ENCODE measurements around the gene RBP2. TPM values are rescaled to one million over a fixed set of nuclear protein-coding genes. Genes with fewer than 3 reads are reported as not detected.

The RBP2 gene
- total and polyA plus RNA-seq, 2 of the 8 experiments (the other 6 are each of a cell fraction or from before 2014, with no cell fraction given): not detected

- Histone ChIP-seq H3K9ac (replicated peaks in 1 of 4; ENCODE audit: extremely low read depth in 1 of 4, low read depth in 3 of 4, low read length in 3 of 4) (no peak overlapping the region), H3K79me1 (ENCODE audit: low read depth, low read length) (no peaks in the 10 kb centered on the region), H3K27ac (ENCODE audit: low read depth, low read length) (no peak overlapping the region), H4K20me1 (replicated peaks in 1 of 2; ENCODE audit: control insufficient read depth in 1 of 2, insufficient read depth in 2 of 2, low read length in 2 of 2) (no peaks in the 10 kb centered on the region), H3K36me3 (ENCODE audit: control insufficient read depth in 2 of 4, insufficient read depth in 4 of 4, low read length in 3 of 4) (no peaks in the 10 kb centered on the region), H3K79me2 (ENCODE audit: control insufficient read depth in 1 of 2, insufficient read depth in 2 of 2, low read length in 2 of 2) (no peaks in the 10 kb centered on the region), H3K56ac (replicated peaks; ENCODE audit: insufficient read length, low read depth, low read length) (no peak overlapping the region), H4K91ac (replicated peaks; ENCODE audit: insufficient read length, low read length) (no peak overlapping the region), H3K14ac (ENCODE audit: insufficient read length) (no peak overlapping the region), H3K4me2 (ENCODE audit: insufficient read depth in 1 of 2, low read depth in 2 of 2, low read length in 2 of 2) (no peak overlapping the region), H3K4me1 (replicated peaks in 1 of 4; ENCODE audit: control insufficient read depth in 3 of 4, insufficient read depth in 4 of 4, low read length in 3 of 4) (peaks cover 0 to 7% (median 1%) of the 10 kb centered on the region in 4 experiments; a peak in 2 of 7 replicates), H2BK5ac (ENCODE audit: low read depth, low read length) (no peak overlapping the region), H3K23me2 (ENCODE audit: low read depth, low read length) (no peaks in the 10 kb centered on the region; the same call in 1 of the 2 replicates), H2BK120ac (replicated peaks; ENCODE audit: low read depth, low read length) (no peak overlapping the region), H3K18ac (ENCODE audit: extremely low read depth, low read length) (no peak overlapping the region), H2AFZ (ENCODE audit: low read length) (no peak overlapping the region), H4K8ac (ENCODE audit: extremely low read depth, insufficient read depth, low read length) (no peak overlapping the region), H2BK20ac (ENCODE audit: low read length) (0 out of 2 replicates have a peak overlapping the region, but pooled peaks have one; percentile 28), H3K27me3 (replicated peaks in 1 of 4; ENCODE audit: control insufficient read depth in 3 of 4, extremely low read depth in 1 of 4, insufficient read depth in 3 of 4, low read length in 3 of 4) (no peaks in the 10 kb centered on the region), H2BK12ac (ENCODE audit: low read depth, low read length) (peak overlapping the region; percentile 56; the same call in 1 of the 2 replicates), H3K23ac (ENCODE audit: insufficient read length) (no peak overlapping the region), H3K9me3 (ENCODE audit: insufficient read depth in 2 of 2, low read depth in 1 of 2, low read length in 1 of 2) (no peaks in the 10 kb centered on the region), H2AK5ac (ENCODE audit: low read depth, low read length) (no peak overlapping the region), H2BK15ac (ENCODE audit: low read length) (no peak overlapping the region; the same call in 1 of the 2 replicates), H3K4ac (replicated peaks; ENCODE audit: insufficient read length, low read depth, low read length) (no peak overlapping the region), H3K4me3 (ENCODE audit: extremely low read depth in 1 of 4, insufficient read depth in 2 of 4, low read depth in 3 of 4, low read length in 4 of 4) (no peak overlapping the region), H4K5ac (ENCODE audit: insufficient read length, low read depth, low read length) (no peak overlapping the region)
- DNase-seq (ENCODE audit: low read depth in 1 of 2, low spot score in 2 of 2): no peak
- no peak for FAIRE-seq
- CTCF ChIA-PET (ENCODE audit: partially characterized antibody): interaction anchor here (0.7 to 1.3 kb wide), 6 partner anchors 20 to 116 kb away, joined by 3 to 4 read pairs (median 3); no protein-coding TSS in a partner anchor
- 72% methylated on average over 3 of the region's 3 CpGs; no CpG with 5 or more reads in 1 of the 2 experiments for WGBS, 2 experiments (ENCODE audit: extremely low coverage in 1 of 2, insufficient coverage in 1 of 2, insufficient read length in 1 of 2, insufficient replicate concordance in 2 of 2, low coverage in 1 of 2, low lambda C conversion rate in 2 of 2, missing lambda C conversion rate in 1 of 2)
- POLR2A ChIA-PET (ENCODE audit: partially characterized antibody): interaction anchor here (0.7 kb wide), 1 partner anchor 9 kb away, joined by 4 read pairs; no protein-coding TSS in a partner anchor
- TF ChIP-seq NRF1 (IDR thresholded peaks at IDR 0.05; ENCODE audit: low read depth, low read length) (no peak), SRF (IDR thresholded peaks at IDR 0.05; ENCODE audit: low read depth, low read length) (no peak), FOSL1 (IDR thresholded peaks at IDR 0.05; ENCODE audit: insufficient read depth, low read depth, low read length) (no peak)
Observed at GRCh38 chr3:139448104-139448503, 28.2 kb downstream of the RBP2 start.
